ENCODE results near the gene RIBC1. TPM values are rescaled to one million over a fixed set of nuclear protein-coding genes. Genes with fewer than 3 reads are reported as not detected.

RIBC1 gene
- total and polyA plus RNA-seq, 10 of the 15 experiments (the other 5 are each of a cell fraction or from before 2014, with no cell fraction given), result 0.22 to 1.0 (median 0.54) TPM

DNA sequence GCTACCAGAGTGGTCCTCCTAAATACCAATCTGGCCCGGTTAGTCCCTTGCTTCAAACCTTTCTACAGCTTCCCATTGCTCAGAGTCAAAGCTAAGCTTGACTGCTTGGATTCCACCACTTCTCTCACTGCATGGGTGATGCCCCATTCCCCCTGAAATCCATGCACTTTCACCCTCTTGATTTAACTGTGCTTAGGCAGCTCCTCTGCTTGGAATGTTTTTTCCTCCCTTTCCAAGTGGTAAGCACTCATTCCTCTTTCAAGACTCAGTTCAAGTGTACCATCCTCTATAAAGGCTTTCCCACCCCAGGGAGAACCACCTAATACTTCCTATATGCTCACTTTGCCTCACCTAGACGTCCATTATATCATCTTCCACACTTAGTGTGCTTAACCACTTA is 49.4 kb upstream of the RIBC1 start:
- Histone ChIP-seq H3K4me3 (no peak overlapping the region), H3K4me1 (ENCODE audit: control insufficient read depth, insufficient read depth, low read length) (no peaks in the 10 kb centered on the region), H3K9ac (ENCODE audit: control insufficient read depth, insufficient read depth, low read length) (no peak overlapping the region), H3K4me2 (ENCODE audit: control insufficient read depth, insufficient read depth) (no peak overlapping the region), H3K79me2 (ENCODE audit: control insufficient read depth, insufficient read depth, low read length) (no peaks in the 10 kb centered on the region), H4K20me1 (ENCODE audit: control insufficient read depth, insufficient read depth) (no peaks in the 10 kb centered on the region), H3K27me3 (replicated peaks in 1 of 2; ENCODE audit: control insufficient read depth in 2 of 2, insufficient read depth in 2 of 2, low read length in 1 of 2) (no peaks in the 10 kb centered on the region), H3K27ac (ENCODE audit: control insufficient read depth, insufficient read depth) (no peak overlapping the region), H3K36me3 (ENCODE audit: control insufficient read depth in 2 of 2, insufficient read depth in 2 of 2, low read length in 1 of 2) (peaks cover 0 to 3% of the 10 kb centered on the region in 2 experiments; a peak in 1 of 4 replicates), H3K9me3 (replicated peaks; ENCODE audit: control insufficient read depth, insufficient read depth, low read length) (no peaks in the 10 kb centered on the region), H2AFZ (ENCODE audit: control insufficient read depth, low read depth, low read length) (no peak overlapping the region)
- no peak for DNase-seq (ENCODE audit: low read depth, low spot score)
- intact Hi-C loops (cut with micrococcal nuclease; ENCODE audit: unreplicated experiment), result no loop called here
- ChIA-PET CTCF (no interaction called here), SMC1A (ENCODE audit: uncharacterized antibody, unreplicated experiment) (no interaction called here), POLR2A (no interaction called here), RAD21 (ENCODE audit: unreplicated experiment) (no interaction called here)
- in situ Hi-C loops (cut with MboI), result no loop called here
- 49% methylated on average over 2 of the region's 2 CpGs for WGBS (ENCODE audit: insufficient coverage, insufficient replicate concordance, low lambda C conversion rate, missing lambda C conversion rate)
- BruUV-seq (replicated peaks), result no TSS peak
- no peak for FAIRE-seq
- no peak for TF ChIP-seq CHD1 (IDR thresholded peaks at IDR 0.05; ENCODE audit: low read depth, low read length)
- no peak for TF ChIP-seq CBX5 (IDR thresholded peaks at IDR 0.05; ENCODE audit: low read depth)
- no peak for TF ChIP-seq ELK1 (IDR thresholded peaks at IDR 0.05; ENCODE audit: low read depth, low read length)
- no peak for TF ChIP-seq NBN (IDR thresholded peaks at IDR 0.05)
- no peak for TF ChIP-seq LARP7 (IDR thresholded peaks at IDR 0.05)
- no peak for TF ChIP-seq ZNF274 (IDR thresholded peaks at IDR 0.05; ENCODE audit: insufficient read depth, insufficient read length)
- TF ChIP-seq ZNF207 (IDR thresholded peaks at IDR 0.05; ENCODE audit: borderline replicate concordance), result no peak
- no peak for TF ChIP-seq RELA (IDR thresholded peaks at IDR 0.05; ENCODE audit: borderline replicate concordance, partially characterized antibody)
- no peak for TF ChIP-seq SUPT20H (IDR thresholded peaks at IDR 0.05; ENCODE audit: borderline replicate concordance, control insufficient read depth, low read depth, low read length)
- TF ChIP-seq RUNX3 (IDR thresholded peaks at IDR 0.05; ENCODE audit: low read length), result no peak
- no peak for TF ChIP-seq FOS (IDR thresholded peaks at IDR 0.05; ENCODE audit: borderline replicate concordance, extremely low read depth, insufficient read length)
- TF ChIP-seq IRF5 (IDR thresholded peaks at IDR 0.05; ENCODE audit: borderline replicate concordance), result no peak
- TF ChIP-seq BCL11A (IDR thresholded peaks at IDR 0.05; ENCODE audit: low read depth, low read length), result no peak
- no peak for TF ChIP-seq SREBF2 (IDR thresholded peaks at IDR 0.05; ENCODE audit: low read length)
- TF ChIP-seq NR2C2 (IDR thresholded peaks at IDR 0.05; ENCODE audit: borderline replicate concordance, control insufficient read depth, insufficient read length, low read depth), result no peak
- no peak for TF ChIP-seq PBX3 (IDR thresholded peaks at IDR 0.05; ENCODE audit: insufficient replicate concordance, low read depth, low read length)
- TF ChIP-seq STAT3 (IDR thresholded peaks at IDR 0.05; ENCODE audit: low read depth, low read length), result no peak
- TF ChIP-seq SP1 (IDR thresholded peaks at IDR 0.05; ENCODE audit: low read depth, low read length), result no peak
- ATAC-seq, result no peak
